IMR-90 (cell line): Measurements from ENCODE around the gene DLG5. TPM values are rescaled to one million over a fixed set of nuclear protein-coding genes. Genes with fewer than 3 reads are reported as not detected.
A peak's percentile ranks its signal among the peaks of the same experiment; 100 is the strongest.

Experiments
- ATAC-seq: fragments of 200-7000 bp; cut with Tn5 transposase; 2 replicates; pipeline ENCODE4 v1.9.1; 2020; ENCODE audit warnings: low read depth, mild to moderate bottlenecking, moderate library complexity
- BruUV-seq: library from RNA; stranded (reverse); fragments of 400-500 nt; replicated peaks from 2 replicates; lab custom pipeline; 2021; lab: Mats Ljungman, UMichigan
- CTCF ChIA-PET: fragments of 300-600 bp; formaldehyde crosslinking; extraction: SDS; loops from one replicate; lab custom pipeline; 2021; ENCODE audit warnings: antibody characterized with exemption; lab: Yijun Ruan, JAX
- POLR2A ChIA-PET: fragments of 300-600 bp; sonication (Branson Sonifier 250); formaldehyde crosslinking; loops from one replicate; lab custom pipeline; 2022; ENCODE audit warnings: antibody characterized with exemption; ENCODE audit not compliant: unreplicated experiment; lab: Charles Lee
- DNase-seq: peaks from one replicate; pipeline ENCODE4 v3.0.0; 2013
- H2AFZ ChIP-seq: replicated peaks from 2 replicates; pipeline ENCODE3; 2013; ENCODE audit warnings: low read length, mild to moderate bottlenecking; ENCODE audit not compliant: poor library complexity
- H2AK5ac ChIP-seq: 2 replicates; pipeline ENCODE4 v1.6.1; 2013; ENCODE audit warnings: low read depth, low read length, inconsistent platforms
- H2AK9ac ChIP-seq: replicated peaks from 2 replicates; pipeline ENCODE3; 2013; ENCODE audit warnings: mild to moderate bottlenecking, low read depth, low read length, moderate library complexity; ENCODE audit not compliant: poor library complexity
- H2BK120ac ChIP-seq: 2 replicates; pipeline ENCODE4 v1.6.1; 2013; ENCODE audit warnings: low read depth, low read length, inconsistent platforms
- H2BK15ac ChIP-seq: 3 replicates; pipeline ENCODE4 v1.6.1; 2013; ENCODE audit warnings: low read depth, low read length, inconsistent platforms
- H2BK20ac ChIP-seq: 2 replicates; pipeline ENCODE4 v1.6.1; 2013; ENCODE audit warnings: low read depth, mild to moderate bottlenecking, inconsistent platforms, low read length, moderate library complexity
- H2BK5ac ChIP-seq: 2 replicates; pipeline ENCODE4 v1.6.1; 2013; ENCODE audit warnings: mild to moderate bottlenecking, low read depth, low read length, inconsistent platforms; ENCODE audit not compliant: poor library complexity, severe bottlenecking
- H3K14ac ChIP-seq: replicated peaks from 2 replicates; pipeline ENCODE4 v1.6.1; 2013; ENCODE audit warnings: low read depth, low read length, inconsistent platforms
- H3K18ac ChIP-seq: 2 replicates; pipeline ENCODE4 v1.6.1; 2013; ENCODE audit warnings: low read depth, low read length, control low read depth
- H3K23ac ChIP-seq: 2 replicates; pipeline ENCODE4 v1.6.1; 2013; ENCODE audit warnings: low read depth, low read length, inconsistent platforms
- H3K27ac ChIP-seq: 2 replicates; pipeline ENCODE4 v1.5.1; 2013; ENCODE audit warnings: mild to moderate bottlenecking, control low read depth, low read length; ENCODE audit not compliant: insufficient read depth
- H3K27me3 ChIP-seq: 2 replicates; pipeline ENCODE4 v1.6.1; 2013; ENCODE audit warnings: low read length; ENCODE audit not compliant: control insufficient read depth, insufficient read depth
- H3K36me3 ChIP-seq: 2 replicates; pipeline ENCODE4 v1.6.1; 2013; ENCODE audit warnings: low read length, mixed read lengths; ENCODE audit not compliant: control insufficient read depth, insufficient read depth
- H3K4ac ChIP-seq: 2 replicates; pipeline ENCODE4 v1.6.1; 2013; ENCODE audit warnings: low read depth, low read length, inconsistent platforms
- H3K4me1 ChIP-seq: 2 replicates; pipeline ENCODE4 v1.6.1; 2013; ENCODE audit warnings: low read length, mixed read lengths; ENCODE audit not compliant: control insufficient read depth, insufficient read depth
- H3K4me2 ChIP-seq: 2 replicates; pipeline ENCODE4 v1.6.1; 2013; ENCODE audit warnings: low read depth, mild to moderate bottlenecking, control low read depth, low read length, moderate library complexity
- H3K4me3 ChIP-seq: 2 replicates; pipeline ENCODE4 v1.5.1; 2013; ENCODE audit warnings: low read depth, mild to moderate bottlenecking, control low read depth, low read length, moderate library complexity; ENCODE audit not compliant: insufficient read depth
- H3K56ac ChIP-seq: 2 replicates; pipeline ENCODE4 v1.6.1; 2013; ENCODE audit warnings: low read length, inconsistent platforms; ENCODE audit not compliant: insufficient read depth; ENCODE audit errors: extremely low read depth
- H3K79me1 ChIP-seq, 2 experiments: 2 replicates each; pipeline ENCODE4 v1.6.1; 2013; ENCODE audit warnings: low read length in 2 of 2, inconsistent platforms in 1 of 2, low read depth in 1 of 2
- H3K9ac ChIP-seq: 2 replicates; pipeline ENCODE4 v1.6.1; 2013; ENCODE audit warnings: low read depth, low read length, control low read depth
- H3K9me1 ChIP-seq: 2 replicates; pipeline ENCODE4 v1.6.1; 2013; ENCODE audit warnings: low read length, inconsistent platforms; ENCODE audit not compliant: insufficient read depth
- H3K9me3 ChIP-seq: 2 replicates; pipeline ENCODE4 v1.6.1; 2013; ENCODE audit warnings: low read length; ENCODE audit not compliant: control insufficient read depth, insufficient read depth
- H4K20me1 ChIP-seq: 2 replicates; pipeline ENCODE4 v1.6.1; 2013; ENCODE audit warnings: low read length, inconsistent platforms; ENCODE audit not compliant: insufficient read depth
- H4K5ac ChIP-seq: 2 replicates; pipeline ENCODE4 v1.6.1; 2013; ENCODE audit warnings: mild to moderate bottlenecking, low read depth, low read length, control low read depth
- H4K8ac ChIP-seq, 2 experiments: 2 replicates each; pipeline ENCODE4 v1.6.1; 2013; ENCODE audit warnings: low read depth in 2 of 2, low read length in 2 of 2, control low read depth in 1 of 2, inconsistent platforms in 1 of 2
- H4K91ac ChIP-seq: 2 replicates; pipeline ENCODE4 v1.6.1; 2013; ENCODE audit warnings: low read depth, low read length, inconsistent platforms; ENCODE audit not compliant: insufficient read depth
- MAFK ChIP-seq: IDR thresholded peaks from 2 replicates; pipeline ENCODE4 v1.6.1; 2012; ENCODE audit warnings: low read depth, low read length, improper control_type of control experiment
- NFE2L2 ChIP-seq: fragments of 150-350 bp; IDR thresholded peaks from 2 replicates; pipeline ENCODE4 v1.6.1; 2016; ENCODE audit warnings: low read depth, mild to moderate bottlenecking, low read length
- POLR2A ChIP-seq: IDR thresholded peaks from 2 replicates; pipeline ENCODE4 v1.6.1; 2012; ENCODE audit warnings: mild to moderate bottlenecking, low read depth, low read length
- SMC3 ChIP-seq: fragments of 150-350 bp; IDR thresholded peaks from 2 replicates; pipeline ENCODE4 v1.6.1; 2016; ENCODE audit warnings: low read depth, mild to moderate bottlenecking, antibody characterized with exemption, low read length, moderate library complexity
- WGBS, 2 experiments: methylation state at CpG; one replicate each; pipeline versions ENCODE4 v1.1.5 to v1.1.7; 2013; ENCODE audit warnings: missing lambda C conversion rate in 2 of 2; ENCODE audit not compliant: insufficient read length in 1 of 2; ENCODE audit errors: extremely low coverage in 2 of 2; 5-methylcytosine and 5-hydroxymethylcytosine counted together
- dilution Hi-C: fragments of 300-500 bp; cut with HindIII; formaldehyde crosslinking; loops from one replicate; pipeline ENCODE4 v1.14.3; 2018; ENCODE audit warnings: low sequenced_read_pairs; ENCODE audit not compliant: unreplicated experiment
- in situ Hi-C: fragments of 300-500 bp; cut with MboI; formaldehyde crosslinking; loops from 3 replicates; pipeline ENCODE4 v1.14.3; 2019; ENCODE audit warnings: low sequenced_read_pairs, inconsistent platforms, mixed read lengths
- intact Hi-C: fragments of 100-400 bp; cut with micrococcal nuclease; formaldehyde crosslinking; loops from 2 replicates; pipeline ENCODE4 v1.10.0; 2022
- polyA plus RNA-seq, 3 experiments: library from polyadenylated mRNA; depleted of rRNA; stranded (reverse); fragments of >200 nt; gene quantifications; 2 replicates each; pipeline ENCODE4 v1.2.3, GENCODE V29; 2012; ENCODE audit warnings: low replicate concordance in 1 of 3
- total RNA-seq: library from RNA; depleted of rRNA; stranded (reverse); fragments of >200 nt; gene quantifications from 2 replicates; pipeline ENCODE4 v1.2.3, GENCODE V29; 2012

DLG5 gene
- total and polyA plus RNA-seq, 2 of the 4 experiments (the other 2 are of a cell fraction): 12.7 to 28.7 TPM

DNA sequence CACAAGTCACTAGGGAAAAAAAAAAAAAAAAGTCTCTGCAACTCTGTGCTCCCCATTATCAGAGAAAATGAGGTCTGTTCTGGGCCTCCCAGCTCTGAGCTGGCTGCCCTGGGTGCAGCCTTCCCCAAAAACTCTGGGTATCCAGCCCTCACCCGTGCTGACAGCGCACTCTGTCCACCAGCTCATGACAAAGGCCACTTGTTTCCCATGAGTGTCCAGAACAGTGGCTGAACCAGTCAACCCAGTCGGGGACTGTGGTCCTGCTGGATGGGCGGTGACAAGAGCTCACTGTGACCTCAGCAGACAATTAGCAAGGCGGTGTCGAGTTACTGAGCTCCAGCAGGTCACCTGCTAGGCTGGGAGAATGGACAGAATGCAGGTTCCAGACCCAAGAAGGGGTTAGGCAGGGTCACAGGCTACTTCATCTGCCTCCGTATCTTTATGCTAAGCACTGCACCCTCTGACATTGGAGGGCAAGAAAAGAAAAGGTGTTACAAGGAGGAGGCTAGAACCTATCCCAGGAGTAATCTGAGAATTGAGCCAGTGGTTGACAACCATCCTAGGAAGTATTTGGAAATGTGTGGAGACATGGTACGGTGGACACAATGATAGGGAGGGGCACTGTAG lies 37.2 kb downstream of the DLG5 start:
- Histone ChIP-seq H3K4me1 (peaks cover 17% of the 10 kb centered on the region), H2BK20ac (no peak overlapping the region), H3K79me1 (peaks cover 38 to 98% of the 10 kb centered on the region in 2 experiments), H4K5ac (no peak overlapping the region), H4K91ac (no peak overlapping the region), H4K8ac (no peak overlapping the region), H3K23ac (no peak overlapping the region), H3K14ac (0 out of 2 replicates have a peak overlapping the region, but pooled peaks have one; percentile 15), H3K4me3 (no peak overlapping the region), H3K4ac (peak overlapping the region; percentile 0; the same call in 1 of the 2 replicates), H3K27me3 (no peaks in the 10 kb centered on the region), H3K4me2 (no peak overlapping the region), H3K9ac (no peak overlapping the region), H2BK120ac (no peak overlapping the region), H3K56ac (no peak overlapping the region), H2BK15ac (no peak overlapping the region), H2AK5ac (no peak overlapping the region), H3K36me3 (no peaks in the 10 kb centered on the region), H2AK9ac (peak overlapping the region; percentile 1), H3K27ac (no peak overlapping the region), H2AFZ (no peak overlapping the region), H3K9me3 (no peaks in the 10 kb centered on the region), H3K18ac (no peak overlapping the region), H4K20me1 (peaks cover 99% of the 10 kb centered on the region), H2BK5ac (no peak overlapping the region), H3K9me1 (peaks cover 55% of the 10 kb centered on the region)
- ATAC-seq: no peak
- ChIA-PET CTCF (no interaction called here), POLR2A (no interaction called here)
- no TSS peak for BruUV-seq
- intact Hi-C loops (loop anchor here (5.0 kb wide), 1 partner anchor 42 kb away; no protein-coding TSS in a partner anchor), dilution Hi-C loops (no loop called here), in situ Hi-C loops (no loop called here)
- DNase-seq: no peak
- 77% methylated on average over 6 of the region's 8 CpGs; no CpG with 5 or more reads in 1 of the 2 experiments for WGBS, 2 experiments
- TF ChIP-seq SMC3: no peak
- TF ChIP-seq NFE2L2: no peak
- no peak for TF ChIP-seq POLR2A
- TF ChIP-seq MAFK: no peak
